KBM-7 (cell line): Measurements from ENCODE around the gene GALNT14.

Experiments used
- DNase-seq: peaks from one replicate; pipeline ENCODE4 v3.0.0-alpha.2; 2015
- in situ Hi-C: fragments of 300-500 bp; cut with MboI; formaldehyde crosslinking; loops from 2 replicates; pipeline ENCODE4 v1.14.3; 2020; ENCODE audit warnings: low sequenced_read_pairs, low pct_unique_long_range_greater_than_20kb, mixed read lengths

GALNT14 gene

DNA sequence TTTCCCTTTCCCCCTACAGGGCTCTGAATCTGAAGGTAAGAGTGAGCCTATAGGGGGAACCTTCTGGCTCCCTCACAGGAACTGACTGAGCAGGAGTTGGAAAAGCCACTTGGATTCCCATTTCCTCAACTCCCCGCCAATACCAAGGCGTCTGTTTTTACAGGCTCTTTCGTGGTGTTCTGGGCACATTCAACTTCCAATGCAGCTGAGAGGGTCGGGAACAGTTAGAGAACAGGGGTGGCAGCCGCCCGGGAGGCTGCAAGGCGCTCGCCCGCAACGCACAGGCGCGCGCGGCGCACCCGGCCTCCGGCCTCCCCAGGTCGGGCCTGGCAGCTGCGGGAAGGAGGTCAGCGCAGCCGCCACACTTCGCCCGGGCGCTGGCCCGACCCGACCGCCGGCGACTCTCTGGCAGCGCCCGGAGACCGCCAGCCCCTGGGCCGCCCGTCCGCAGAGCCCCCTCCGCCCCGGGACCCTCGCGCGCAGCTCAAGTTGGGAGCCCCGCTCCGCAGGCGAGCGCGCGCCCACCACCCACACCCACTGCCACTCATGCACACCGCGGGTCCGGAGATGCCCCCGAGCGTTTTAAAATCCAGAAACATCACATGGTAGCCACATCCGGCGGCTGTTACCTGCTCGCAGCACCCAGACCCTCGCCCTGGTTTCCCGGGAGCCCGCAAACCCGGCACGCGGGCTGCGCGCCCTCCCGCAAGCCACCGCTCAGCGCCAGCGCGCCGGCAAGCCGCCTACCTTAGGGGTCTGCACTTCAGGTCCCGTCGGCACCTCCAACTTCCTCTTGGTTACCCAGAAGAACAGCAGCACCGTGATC is 816 bp downstream of the GALNT14 start:
- DNase-seq, result no peak
- in situ Hi-C loops, result no loop called here

DNA sequence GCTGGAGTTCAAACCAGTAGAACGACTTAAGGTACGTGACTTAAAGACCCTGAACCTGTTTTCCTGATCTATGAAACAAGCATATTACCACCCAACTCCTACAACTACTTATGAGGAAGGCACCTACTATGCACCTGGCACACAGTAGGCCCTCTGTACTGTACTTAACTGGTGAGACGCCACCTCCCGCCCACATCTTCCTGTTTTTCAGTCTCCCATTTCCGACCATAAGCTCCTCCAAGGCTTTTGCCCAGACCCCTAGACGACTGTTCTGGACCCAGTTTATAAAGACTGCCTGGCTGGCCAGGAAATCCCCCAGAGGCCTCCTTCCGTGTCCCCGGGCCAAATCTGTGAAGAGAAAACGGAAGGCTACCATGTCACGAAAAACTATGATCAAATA is 1.5 kb downstream of the GALNT14 start:
- DNase-seq, result peak; percentile 66
- in situ Hi-C loops, result no loop called here

DNA sequence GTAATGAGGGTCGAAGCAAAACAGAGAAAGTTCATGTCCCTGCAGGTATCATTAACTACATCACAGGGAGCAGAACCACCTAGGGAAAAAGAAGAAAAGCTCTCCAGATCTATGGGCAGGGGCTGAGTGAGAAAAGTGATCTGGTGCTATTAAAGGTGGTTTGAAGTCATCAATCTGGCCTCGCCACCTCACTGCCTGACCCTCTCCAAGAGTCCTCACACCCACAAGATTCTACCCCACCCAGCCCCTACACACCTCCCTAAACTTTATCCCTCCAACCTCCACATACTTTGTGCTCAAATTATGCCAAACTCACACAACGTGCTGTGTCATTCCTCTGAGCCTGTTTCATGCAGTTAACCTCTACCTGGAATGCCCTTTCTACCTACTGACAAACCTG is 2.2 kb downstream of the GALNT14 start:
- in situ Hi-C loops, result no loop called here
- DNase-seq, result no peak

DNA sequence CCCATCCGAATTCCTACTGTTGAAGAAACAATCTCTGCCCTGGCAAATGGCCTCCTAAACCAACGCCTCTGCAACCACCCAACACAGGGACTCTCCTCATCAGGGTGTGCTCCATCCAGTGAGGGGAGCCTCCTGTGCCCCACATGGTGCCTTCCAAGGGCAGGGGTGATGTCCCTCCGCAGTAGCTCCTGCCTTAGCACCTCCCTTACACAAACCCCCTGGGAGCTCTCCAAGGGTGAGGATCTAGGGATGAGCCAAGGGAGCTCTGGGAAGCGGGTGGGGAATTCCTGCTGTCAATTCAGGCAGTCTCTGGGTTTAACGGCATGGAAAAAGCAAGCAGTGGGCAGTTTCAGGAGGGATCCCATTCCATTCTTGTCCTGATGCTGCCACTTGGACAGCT is 3.8 kb downstream of the GALNT14 start:
- no peak for DNase-seq
- in situ Hi-C loops, result no loop called here

DNA sequence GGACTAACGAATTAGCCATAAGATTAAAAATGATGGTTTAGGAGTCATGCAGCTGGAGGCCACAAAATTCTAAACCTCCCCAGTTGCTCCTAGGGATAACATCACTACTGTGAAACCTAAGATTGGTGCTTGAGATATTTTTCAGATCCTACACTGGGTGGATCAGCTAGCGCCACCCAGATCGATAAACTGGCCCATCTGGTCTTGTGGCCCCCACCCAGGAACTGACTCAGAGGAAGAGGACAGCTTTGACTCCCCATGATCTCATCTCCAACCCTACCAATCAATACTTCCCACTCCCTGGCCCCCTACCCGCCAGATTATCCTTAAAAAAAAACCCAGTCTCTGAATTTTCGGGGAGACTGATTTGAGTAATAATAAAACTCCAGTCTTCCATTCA is 5.5 kb downstream of the GALNT14 start:
- in situ Hi-C loops, result no loop called here
- no peak for DNase-seq

DNA sequence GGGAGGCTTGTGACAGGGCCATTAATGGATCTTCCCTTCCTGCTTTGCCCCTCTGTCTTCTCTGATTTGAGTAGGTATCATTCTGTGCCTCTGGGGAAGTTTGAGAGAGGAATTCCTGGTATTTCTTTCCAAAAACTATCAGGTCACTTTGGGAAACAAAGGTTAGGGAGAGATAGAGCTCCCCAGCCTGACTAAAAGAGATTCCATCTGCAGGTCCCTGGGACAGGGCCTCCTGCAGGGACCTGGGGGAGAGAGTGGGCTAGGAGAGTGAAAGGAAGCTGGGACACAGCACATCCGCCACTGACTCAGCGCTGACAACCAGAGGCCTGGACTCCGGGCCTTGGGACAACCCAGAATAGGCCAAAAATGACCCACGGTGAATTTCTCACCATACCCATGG is 6.4 kb downstream of the GALNT14 start:
- DNase-seq, result no peak

DNA sequence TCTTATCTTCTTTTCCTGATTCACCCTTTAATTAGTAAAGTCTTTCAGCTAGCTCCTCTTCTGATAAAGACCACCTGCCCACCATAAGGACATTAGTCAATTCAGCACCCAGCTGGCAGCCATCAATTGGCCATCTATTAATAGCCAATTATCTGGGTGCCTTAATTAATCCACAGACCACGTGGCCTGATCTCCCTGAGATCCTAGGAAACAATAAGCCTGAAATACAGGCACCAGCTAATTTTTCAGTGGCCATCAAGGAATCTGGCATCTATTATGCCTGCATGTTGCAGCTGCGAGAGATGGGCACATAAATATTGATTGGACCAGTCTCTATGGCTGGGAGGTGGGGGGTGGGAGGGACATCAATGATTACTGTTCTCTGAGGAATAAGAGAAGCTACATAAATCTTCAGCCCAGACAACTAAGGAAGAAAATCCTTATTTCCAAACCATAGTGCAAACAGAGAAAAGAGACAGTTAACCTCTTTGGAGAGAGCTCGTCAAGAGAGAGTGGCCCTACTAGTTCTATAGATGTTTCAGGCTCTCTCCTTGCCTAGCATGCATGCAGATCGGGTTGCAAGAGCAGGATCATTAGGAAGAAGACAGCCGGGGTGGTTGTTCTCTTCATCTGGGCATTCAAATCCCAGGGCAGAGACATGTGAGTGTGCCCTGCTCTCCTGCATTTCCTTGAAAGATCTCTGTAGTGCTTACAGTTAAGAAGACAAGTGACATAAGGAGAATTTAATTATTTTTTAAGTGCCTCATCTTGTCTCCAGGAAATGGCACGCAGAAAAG is 8.7 kb downstream of the GALNT14 start:
- DNase-seq, result no peak
- in situ Hi-C loops, result no loop called here

More for the DNA sequence above, 6.4 kb downstream of the GALNT14 start:
- in situ Hi-C loops, result no loop called here

DNA sequence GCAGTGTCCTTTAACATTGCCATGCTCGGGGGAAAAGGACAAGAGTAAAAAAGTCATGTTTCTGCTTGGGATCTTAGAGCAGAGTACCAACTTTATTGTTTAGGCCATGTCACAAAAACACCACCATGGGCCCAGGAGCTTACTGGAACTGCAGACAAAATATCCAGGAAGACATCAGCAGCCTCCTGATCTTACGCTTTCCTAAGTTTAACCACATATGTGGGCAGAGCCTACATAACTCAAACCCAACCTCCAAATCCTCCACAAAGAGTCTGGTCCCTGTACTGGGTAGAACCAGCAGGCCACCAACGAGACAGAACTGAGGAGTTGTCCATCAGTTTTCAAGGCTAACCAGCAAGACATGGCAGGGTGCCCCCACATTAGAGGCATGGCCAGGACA is 10.3 kb downstream of the GALNT14 start:
- in situ Hi-C loops, result no loop called here
- peak; percentile 33 for DNase-seq

DNA sequence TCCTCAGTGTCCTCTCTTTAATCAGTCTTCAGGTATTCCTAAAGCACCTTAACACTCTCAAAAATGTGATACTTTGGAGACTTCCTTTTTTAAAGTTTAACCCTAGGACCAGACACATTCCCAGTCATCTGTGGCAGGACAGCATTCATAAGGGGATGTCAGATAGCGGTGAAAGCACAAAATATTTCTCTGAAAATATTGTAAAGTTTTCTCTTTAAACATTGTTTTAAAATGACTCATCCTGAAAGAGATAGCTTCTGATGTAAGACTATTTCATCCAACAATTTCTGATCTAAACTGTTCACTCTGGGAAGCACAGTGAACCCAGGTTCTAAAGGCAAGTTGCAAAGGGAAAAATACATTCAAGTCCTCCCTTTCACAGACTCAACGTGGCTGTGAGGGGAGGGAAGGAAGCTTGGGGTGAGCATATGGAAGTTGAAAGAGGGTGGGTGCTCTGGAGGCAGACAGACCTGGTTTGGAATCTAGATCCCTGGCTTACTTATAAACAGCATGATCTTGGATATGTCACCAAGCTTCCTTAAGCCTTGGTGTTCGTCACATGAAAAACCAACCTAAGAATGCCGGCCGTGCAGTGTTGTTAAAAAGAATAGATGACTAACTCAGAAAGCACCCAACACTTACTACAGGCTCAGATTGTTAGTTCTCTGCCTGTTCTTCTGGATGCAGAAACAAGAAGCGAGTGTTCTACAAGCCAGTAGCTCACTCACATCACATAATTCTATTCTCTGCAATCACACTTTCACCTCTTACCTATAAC is 12.1 kb downstream of the GALNT14 start:
- in situ Hi-C loops, result no loop called here
- no peak for DNase-seq

DNA sequence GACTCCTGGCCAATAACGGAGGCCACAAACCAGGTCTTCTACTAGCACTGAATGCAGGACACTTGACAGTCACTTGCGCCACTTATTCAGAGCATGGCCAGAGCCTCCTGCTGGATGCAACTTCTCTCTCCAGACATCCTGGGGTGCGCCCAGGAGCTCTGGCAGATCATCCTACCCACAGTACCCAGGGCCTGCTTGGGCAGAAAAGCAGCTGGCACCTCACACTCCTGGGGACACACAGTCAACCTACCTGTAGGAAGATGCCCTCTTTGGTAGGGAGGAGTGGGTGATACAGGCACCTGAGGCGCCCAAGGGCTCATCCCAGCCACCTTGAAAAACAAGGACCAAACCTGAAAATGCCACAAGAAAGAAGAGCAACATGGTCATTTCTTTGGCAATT is 13.3 kb downstream of the GALNT14 start:
- in situ Hi-C loops, result no loop called here
- DNase-seq, result no peak

DNA sequence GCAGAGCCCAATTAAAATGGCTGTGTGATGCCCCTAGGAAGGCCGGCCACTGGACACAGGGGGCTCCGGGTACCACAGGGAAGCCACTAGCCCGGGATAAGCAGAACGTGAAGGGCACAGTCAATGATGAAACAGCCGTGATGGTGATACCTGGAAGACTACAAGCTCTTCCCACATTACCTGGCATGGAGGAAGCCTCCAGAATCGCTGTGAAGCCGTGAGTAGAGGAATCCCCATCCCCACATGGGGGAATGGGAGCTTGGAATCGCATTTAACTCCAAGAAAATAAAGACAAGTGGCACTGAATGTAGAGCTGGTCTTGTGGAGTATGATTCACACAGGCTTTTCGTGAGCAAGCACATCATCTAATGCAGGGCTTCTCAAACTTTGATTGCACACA is 16.1 kb downstream of the GALNT14 start:
- no peak for DNase-seq

DNA sequence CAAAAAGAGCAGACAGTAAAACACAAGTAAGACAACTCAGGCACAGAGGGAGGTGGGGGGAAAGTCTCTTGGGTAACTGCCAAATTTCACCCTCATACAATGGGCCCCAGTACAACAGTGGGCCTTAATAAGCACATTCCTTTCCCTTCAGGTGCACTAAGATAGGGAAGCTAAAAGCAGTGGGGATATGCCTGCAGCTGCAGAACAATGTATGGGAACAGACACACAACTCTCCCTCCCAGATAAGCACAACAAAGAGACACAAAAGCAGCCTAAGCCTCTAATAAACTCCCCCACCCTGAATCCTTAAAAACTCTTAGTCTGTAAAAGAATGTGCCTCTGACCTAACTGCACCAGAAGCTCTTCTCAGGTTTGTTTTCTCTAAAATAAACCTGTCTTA is 24.5 kb downstream of the GALNT14 start:
- in situ Hi-C loops, result no loop called here

More for the DNA sequence above, 16.1 kb downstream of the GALNT14 start:
- in situ Hi-C loops, result no loop called here

DNA sequence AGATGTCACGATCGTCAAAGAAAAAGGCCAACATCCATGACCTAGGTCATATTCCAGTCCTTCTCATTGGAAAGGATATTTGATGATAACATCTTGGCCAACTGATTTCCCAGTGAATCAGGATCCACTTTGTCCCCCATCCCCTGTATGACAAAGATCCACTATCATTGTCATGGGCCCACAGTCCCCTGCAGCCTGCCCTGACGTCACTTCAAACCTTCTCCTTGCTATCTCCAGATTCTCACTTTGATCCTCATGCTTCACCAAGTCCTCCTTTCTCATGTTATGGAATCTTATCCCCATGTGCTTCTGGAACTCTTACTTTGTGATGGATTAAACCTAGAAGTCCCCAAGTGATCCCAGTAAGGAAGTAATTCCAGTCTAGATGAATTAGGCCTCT is 25.7 kb downstream of the GALNT14 start:
- no peak for DNase-seq
- in situ Hi-C loops, result no loop called here

More for the DNA sequence above, 24.5 kb downstream of the GALNT14 start:
- no peak for DNase-seq

DNA sequence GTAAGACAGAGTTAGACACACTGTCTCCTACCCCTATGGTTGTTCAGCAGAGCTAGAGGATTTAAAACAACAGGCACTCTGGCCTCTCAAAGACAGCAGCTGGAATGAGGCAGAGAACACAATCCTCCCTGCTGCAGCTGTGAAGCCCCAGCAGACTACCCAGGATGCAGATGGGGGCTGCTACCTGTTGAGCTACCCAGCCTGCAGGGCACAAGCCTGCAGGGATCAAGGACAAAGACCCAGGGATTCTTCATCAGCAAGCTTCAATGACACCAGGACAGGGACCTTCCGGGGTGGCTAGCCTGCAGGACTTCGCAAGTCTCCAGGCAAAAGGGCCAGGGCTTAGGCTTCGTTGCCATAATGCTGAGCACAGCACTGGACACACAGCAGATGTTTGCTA is 27.2 kb downstream of the GALNT14 start:
- in situ Hi-C loops, result no loop called here
- DNase-seq, result no peak

DNA sequence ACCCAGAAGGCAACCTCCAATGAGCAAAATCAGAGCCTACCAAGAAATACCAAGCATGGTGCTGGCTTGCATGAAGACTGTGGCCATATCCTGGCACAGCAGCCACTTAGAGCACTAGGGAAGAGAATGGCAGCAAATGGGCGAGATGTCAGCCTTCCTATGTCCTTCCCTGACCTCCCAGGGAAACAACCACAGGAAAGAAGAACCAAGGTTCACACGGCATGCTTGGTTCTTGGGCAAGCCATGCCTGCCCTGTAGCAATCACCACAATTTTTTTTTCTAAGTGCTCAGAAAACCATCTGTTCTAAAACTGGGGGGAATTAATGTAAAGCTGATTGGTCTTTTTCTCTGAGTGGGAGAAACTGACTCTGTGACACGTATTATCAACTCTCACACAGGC is 27.8 kb downstream of the GALNT14 start:
- in situ Hi-C loops, result no loop called here
- no peak for DNase-seq

DNA sequence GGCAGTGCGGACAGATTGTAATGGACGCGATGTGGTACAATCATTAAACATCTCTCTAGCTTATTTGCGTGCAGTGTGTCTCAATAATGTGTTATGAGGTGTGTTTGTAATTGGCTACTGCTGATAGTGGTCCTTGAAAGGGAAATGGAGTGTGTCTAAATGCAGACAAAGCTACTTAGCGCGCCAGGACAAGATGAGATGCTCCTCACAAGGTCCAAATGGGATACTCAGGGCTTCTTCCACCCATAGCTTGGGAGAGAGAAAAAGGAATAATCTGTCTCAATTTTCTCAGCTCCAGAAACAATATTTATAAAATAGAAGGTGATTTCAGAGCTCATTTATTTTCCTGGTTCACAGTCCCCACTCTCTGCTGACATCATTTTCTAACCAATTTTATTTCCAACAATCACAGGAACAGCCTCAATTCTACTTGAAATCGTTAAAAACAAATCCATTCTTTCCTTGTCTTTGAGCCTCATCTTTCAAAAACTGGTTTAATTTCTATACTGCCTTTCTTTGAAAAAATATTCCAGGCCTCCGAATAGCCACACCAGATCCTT is 28.5 kb downstream of the GALNT14 start:
- no peak for DNase-seq
- in situ Hi-C loops, result no loop called here

DNA sequence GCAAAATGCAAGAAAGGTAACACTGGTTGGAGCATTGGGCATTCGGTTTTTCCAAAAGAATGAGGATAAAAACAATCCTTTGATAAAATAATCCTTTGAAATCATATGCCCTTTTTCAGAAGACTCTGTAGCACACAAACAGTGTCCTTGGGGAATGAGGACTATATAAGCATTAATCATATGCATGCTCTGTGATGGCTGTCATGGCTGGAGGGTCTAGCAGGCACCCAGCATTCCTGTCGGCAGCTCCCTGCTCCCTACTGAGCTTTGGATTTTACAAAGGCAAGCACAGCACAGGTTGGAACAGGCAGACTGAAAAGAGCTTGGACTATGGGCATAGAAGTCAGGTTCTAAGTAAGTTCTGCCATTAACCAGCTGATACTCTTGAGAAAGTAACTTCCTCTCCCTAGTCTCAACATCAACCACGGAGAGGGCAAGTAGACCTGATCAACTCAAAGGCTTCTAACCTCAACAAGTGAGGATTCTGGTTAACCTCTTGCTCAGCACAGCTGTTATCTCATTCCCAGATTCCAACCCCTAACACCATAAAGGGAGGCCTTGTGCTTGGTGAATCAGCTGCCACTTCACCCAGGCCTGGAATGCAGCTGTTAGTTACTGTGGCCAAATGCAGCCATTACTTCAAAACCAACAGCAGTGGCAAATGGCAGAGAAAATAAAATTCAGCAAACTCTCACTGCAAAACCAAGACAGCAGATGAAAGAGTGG is 29.5 kb downstream of the GALNT14 start:
- no peak for DNase-seq
- in situ Hi-C loops, result no loop called here

DNA sequence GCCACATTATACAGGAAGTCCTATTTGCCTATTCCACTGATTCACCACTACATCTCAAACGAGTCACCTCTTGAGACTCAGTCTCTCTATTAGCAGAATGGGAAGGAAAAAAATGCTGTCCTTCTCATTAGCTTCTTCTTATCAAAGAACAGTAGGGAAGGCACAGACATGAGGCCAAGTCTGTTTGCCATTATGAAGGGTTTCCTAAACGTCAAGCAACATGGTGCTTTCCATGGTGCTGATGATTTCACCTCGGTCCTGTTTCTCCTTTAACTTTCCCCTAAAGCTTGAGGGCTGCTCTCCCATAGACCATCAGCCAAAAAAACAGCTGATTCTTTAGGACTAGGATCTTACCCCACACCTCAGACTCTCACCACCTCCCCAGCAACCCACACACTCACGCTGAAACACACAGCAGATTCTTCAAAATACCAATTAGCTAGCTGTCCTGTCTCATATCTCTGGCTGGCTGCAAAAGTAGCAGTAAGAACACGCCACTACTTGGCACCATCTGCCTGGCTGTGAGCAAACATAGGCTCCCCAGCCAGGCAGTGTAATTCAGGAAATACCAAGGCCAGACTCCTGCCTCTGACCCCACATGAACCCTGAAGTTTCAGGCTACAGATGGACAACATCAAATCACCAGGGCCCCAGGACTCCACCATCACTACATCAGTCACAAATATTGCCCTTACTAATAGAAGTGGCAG is 30.5 kb downstream of the GALNT14 start:
- DNase-seq, result no peak
- in situ Hi-C loops, result no loop called here
